SK-N-MC (cell line): Measurements from ENCODE around the gene CRABP2.

ENCODE experiments used
- EZH2 ChIP-seq: fragments of 200-600 bp; sonication (generic); IDR thresholded peaks from one replicate; pipeline ENCODE4 v1.6.1; 2017; ENCODE audit warnings: antibody characterized with exemption
- POLR2AphosphoS5 ChIP-seq: IDR thresholded peaks from 2 replicates; pipeline ENCODE4 v1.6.1; 2012; ENCODE audit warnings: mild to moderate bottlenecking, low read depth, low read length, borderline replicate concordance

- no peak for TF ChIP-seq POLR2AphosphoS5
- TF ChIP-seq EZH2, result no peak
These were observed 11.3 kb downstream of the CRABP2 start for GRCh38 chr1:156693848-156694689.
